ENCODE measurements around the gene IKBKE. TPM values are rescaled to one million over a fixed set of nuclear protein-coding genes. Genes with fewer than 3 reads are reported as not detected.

Gene IKBKE
- total RNA-seq, 2 donors from 2014 or later = 3.6 to 6.1 TPM

DNA sequence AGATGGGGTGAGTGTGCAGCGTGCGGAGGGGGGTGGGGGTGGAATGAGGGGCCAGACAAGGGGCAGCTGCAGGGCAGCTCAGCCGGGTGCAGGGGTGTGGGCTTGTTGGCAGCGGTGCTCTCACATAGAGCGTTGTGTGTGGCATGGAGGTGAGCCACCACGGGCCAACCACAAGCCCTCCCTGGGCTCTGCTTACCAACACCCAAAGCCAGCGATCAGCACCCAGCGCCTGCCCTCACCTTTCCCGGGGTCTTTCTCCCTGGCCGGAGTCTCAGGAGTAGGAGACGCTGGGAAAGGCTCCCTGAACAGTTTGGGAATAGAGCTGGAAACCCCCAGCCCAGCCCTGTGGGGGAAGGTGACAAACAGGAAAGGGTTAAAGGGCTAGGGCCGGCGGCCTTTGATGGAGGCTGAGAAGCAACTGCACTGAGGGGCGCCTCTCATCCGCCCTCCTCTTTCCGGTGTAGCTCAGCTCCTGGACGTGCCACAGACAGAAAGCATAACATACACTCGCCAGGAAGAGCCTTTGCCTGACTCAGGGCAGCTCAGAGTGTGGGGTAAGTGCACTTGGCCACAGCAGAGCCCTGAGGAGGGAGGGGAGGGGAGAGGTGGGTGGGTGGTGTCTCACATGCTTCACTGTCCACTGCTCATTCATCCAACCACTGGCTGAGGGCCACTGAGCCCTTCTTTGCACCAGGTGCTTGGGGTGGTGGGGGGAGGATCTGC lies 577 bp downstream of the IKBKE start:
- H3K4me3 ChIP-seq = peak overlapping the region; percentile 45 to 52
- intact Hi-C loops (cut with DNase I) = no loop called here
- no peaks in the 10 kb centered on the region for H3K27me3 ChIP-seq (replicated peaks; ENCODE audit: insufficient read depth)
- H3K9me3 ChIP-seq = no peaks in the 10 kb centered on the region
- H3K4me1 ChIP-seq (replicated peaks) = peaks cover 7% of the 10 kb centered on the region
- no peak for DNase-seq (ENCODE audit: low spot score)
- WGBS = 3% methylated on average over 17 of the region's 18 CpGs
- TF ChIP-seq POLR2AphosphoS5 (IDR thresholded peaks at IDR 0.05) (no peak), POLR2A (IDR thresholded peaks at IDR 0.05) (no peak)
- TF ChIP-seq, protein P1, sequence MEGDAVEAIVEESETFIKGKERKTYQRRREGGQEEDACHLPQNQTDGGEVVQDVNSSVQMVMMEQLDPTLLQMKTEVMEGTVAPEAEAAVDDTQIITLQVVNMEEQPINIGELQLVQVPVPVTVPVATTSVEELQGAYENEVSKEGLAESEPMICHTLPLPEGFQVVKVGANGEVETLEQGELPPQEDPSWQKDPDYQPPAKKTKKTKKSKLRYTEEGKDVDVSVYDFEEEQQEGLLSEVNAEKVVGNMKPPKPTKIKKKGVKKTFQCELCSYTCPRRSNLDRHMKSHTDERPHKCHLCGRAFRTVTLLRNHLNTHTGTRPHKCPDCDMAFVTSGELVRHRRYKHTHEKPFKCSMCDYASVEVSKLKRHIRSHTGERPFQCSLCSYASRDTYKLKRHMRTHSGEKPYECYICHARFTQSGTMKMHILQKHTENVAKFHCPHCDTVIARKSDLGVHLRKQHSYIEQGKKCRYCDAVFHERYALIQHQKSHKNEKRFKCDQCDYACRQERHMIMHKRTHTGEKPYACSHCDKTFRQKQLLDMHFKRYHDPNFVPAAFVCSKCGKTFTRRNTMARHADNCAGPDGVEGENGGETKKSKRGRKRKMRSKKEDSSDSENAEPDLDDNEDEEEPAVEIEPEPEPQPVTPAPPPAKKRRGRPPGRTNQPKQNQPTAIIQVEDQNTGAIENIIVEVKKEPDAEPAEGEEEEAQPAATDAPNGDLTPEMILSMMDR (IDR thresholded peaks at IDR 0.05) = no peak
- H3K36me3 ChIP-seq = no peaks in the 10 kb centered on the region
- peak overlapping the region; percentile 5 to 29 for H3K27ac ChIP-seq

DNA sequence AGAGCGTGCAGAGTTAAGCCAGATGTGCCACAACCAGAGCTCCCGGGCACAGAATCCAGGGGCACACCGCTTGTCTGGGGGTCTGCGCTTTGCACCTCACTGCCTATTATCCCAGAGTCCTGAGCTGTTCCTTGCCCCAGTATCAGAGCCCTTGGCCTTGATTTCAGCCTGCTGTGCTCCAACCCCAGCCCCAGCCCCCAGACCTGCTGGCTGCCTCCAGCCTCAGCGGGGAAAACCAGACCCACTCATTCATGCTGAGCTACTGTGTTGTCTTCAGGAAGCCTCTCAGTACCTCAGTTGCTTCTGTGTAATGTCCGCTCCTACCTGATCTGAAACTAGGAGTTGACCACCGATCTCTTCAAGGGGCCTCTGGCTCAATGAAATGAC lies 1.1 kb downstream of the IKBKE start:
- no peak for DNase-seq (ENCODE audit: low spot score)
- Histone ChIP-seq H3K36me3 (no peaks in the 10 kb centered on the region), H3K4me3 (peak overlapping the region in 1 of 2 donors; percentile 45), H3K4me1 (replicated peaks) (peaks cover 7% of the 10 kb centered on the region), H3K27me3 (replicated peaks; ENCODE audit: insufficient read depth) (no peaks in the 10 kb centered on the region), H3K9me3 (no peaks in the 10 kb centered on the region), H3K27ac (no peak overlapping the region)
- TF ChIP-seq POLR2AphosphoS5 (IDR thresholded peaks at IDR 0.05) (no peak), POLR2A (IDR thresholded peaks at IDR 0.05) (no peak)
- TF ChIP-seq, protein P1 (IDR thresholded peaks at IDR 0.05) = no peak
- intact Hi-C loops (cut with DNase I) = no loop called here
- 71% methylated on average over 7 of the region's 7 CpGs for WGBS

DNA sequence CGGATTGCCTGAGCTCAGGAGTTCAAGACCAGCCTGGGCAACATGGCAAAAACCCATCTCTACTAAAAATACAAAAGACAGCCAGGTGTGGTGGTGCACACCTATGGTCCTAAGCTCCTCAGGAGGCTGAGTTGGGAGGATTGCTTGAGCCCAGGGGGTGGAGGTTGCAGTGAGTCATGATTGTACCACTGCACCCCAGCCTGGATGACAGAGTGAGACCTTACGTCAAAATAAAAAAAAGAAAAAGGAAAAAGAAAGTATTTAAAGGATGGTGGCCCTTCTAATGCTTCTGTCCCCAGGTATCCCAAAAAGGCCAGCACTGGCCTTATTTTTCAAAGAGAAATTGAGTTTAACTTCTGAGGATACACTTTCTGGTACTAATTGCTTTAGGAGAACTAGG lies 1.7 kb downstream of the IKBKE start:
- intact Hi-C loops (cut with DNase I) = no loop called here
- Histone ChIP-seq H3K4me3 (no peak overlapping the region), H3K4me1 (replicated peaks) (peaks cover 7% of the 10 kb centered on the region), H3K27me3 (replicated peaks; ENCODE audit: insufficient read depth) (no peaks in the 10 kb centered on the region), H3K36me3 (no peaks in the 10 kb centered on the region), H3K27ac (no peak overlapping the region), H3K9me3 (no peaks in the 10 kb centered on the region)
- TF ChIP-seq, protein P1 (IDR thresholded peaks at IDR 0.05) = no peak
- TF ChIP-seq POLR2A (IDR thresholded peaks at IDR 0.05) (no peak), POLR2AphosphoS5 (IDR thresholded peaks at IDR 0.05) (no peak)
- DNase-seq (ENCODE audit: low spot score) = no peak
- WGBS = 87% methylated on average over 2 of the region's 2 CpGs

DNA sequence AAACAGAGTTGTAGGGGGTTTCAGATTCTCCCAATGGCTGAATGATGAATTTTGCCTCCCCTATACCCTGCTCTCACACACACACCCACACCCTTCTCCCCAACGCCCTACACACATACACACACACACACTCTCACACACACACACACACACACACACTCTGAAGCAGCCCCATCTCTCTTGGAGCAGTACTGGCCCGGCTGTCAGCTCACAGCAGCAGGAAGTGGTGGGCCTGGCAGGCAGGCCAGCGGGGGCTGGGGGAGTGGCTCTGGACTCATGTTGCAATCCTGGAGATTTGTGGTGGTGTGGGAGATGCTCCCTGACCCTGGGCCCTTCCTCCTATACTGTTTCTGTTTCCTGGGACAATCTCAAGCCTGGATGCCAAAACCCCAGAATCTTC lies 2.2 kb downstream of the IKBKE start:
- WGBS = 53% methylated on average over 3 of the region's 3 CpGs

More for the DNA sequence above, 2.2 kb downstream of the IKBKE start:
- Histone ChIP-seq H3K4me3 (no peak overlapping the region), H3K27me3 (replicated peaks; ENCODE audit: insufficient read depth) (no peaks in the 10 kb centered on the region), H3K27ac (no peak overlapping the region), H3K9me3 (no peaks in the 10 kb centered on the region), H3K36me3 (no peaks in the 10 kb centered on the region), H3K4me1 (replicated peaks) (peaks cover 7% of the 10 kb centered on the region)
- TF ChIP-seq, protein P1 (IDR thresholded peaks at IDR 0.05) = no peak
- TF ChIP-seq POLR2A (IDR thresholded peaks at IDR 0.05) (no peak), POLR2AphosphoS5 (IDR thresholded peaks at IDR 0.05) (no peak)
- DNase-seq (ENCODE audit: low spot score) = no peak
- intact Hi-C loops (cut with DNase I) = no loop called here

All from prostate gland (tissue), 2 donors.